ENCODE measurements around the gene GALNT18.

GALNT18 gene

DNA sequence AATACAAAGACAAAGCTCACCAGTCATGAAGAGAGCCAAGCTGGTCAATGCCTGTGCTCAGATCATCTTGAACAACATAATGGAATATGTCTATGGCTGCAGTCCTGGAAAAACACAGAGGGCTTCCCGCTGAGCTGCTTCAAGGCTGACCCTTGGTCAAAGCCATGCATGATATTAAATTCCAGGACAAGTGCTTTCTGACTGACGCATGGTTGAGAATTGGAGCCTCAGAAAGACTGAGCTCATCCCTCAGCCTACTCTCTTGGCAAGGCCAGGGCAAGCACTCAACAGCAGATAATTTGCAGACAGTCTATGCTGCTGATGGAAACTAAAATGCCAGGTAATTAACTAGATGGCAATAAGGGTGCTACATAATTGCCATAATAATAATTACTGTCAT, 89.2 kb downstream of the GALNT18 start:
- Histone ChIP-seq H3K27me3 (ENCODE audit: insufficient read depth, poor library complexity, severe bottlenecking) (no peaks in the 10 kb centered on the region), H3K27ac (replicated peaks) (no peak overlapping the region), H3K4me3 (replicated peaks; ENCODE audit: insufficient read depth, low read length) (no peak overlapping the region)
- no peak for TF ChIP-seq GABPA (IDR thresholded peaks at IDR 0.05; ENCODE audit: low read depth)
- TF ChIP-seq, protein P1, sequence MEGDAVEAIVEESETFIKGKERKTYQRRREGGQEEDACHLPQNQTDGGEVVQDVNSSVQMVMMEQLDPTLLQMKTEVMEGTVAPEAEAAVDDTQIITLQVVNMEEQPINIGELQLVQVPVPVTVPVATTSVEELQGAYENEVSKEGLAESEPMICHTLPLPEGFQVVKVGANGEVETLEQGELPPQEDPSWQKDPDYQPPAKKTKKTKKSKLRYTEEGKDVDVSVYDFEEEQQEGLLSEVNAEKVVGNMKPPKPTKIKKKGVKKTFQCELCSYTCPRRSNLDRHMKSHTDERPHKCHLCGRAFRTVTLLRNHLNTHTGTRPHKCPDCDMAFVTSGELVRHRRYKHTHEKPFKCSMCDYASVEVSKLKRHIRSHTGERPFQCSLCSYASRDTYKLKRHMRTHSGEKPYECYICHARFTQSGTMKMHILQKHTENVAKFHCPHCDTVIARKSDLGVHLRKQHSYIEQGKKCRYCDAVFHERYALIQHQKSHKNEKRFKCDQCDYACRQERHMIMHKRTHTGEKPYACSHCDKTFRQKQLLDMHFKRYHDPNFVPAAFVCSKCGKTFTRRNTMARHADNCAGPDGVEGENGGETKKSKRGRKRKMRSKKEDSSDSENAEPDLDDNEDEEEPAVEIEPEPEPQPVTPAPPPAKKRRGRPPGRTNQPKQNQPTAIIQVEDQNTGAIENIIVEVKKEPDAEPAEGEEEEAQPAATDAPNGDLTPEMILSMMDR (IDR thresholded peaks at IDR 0.05; ENCODE audit: insufficient read depth, low read length), result no peak
- TF ChIP-seq, protein P2, sequence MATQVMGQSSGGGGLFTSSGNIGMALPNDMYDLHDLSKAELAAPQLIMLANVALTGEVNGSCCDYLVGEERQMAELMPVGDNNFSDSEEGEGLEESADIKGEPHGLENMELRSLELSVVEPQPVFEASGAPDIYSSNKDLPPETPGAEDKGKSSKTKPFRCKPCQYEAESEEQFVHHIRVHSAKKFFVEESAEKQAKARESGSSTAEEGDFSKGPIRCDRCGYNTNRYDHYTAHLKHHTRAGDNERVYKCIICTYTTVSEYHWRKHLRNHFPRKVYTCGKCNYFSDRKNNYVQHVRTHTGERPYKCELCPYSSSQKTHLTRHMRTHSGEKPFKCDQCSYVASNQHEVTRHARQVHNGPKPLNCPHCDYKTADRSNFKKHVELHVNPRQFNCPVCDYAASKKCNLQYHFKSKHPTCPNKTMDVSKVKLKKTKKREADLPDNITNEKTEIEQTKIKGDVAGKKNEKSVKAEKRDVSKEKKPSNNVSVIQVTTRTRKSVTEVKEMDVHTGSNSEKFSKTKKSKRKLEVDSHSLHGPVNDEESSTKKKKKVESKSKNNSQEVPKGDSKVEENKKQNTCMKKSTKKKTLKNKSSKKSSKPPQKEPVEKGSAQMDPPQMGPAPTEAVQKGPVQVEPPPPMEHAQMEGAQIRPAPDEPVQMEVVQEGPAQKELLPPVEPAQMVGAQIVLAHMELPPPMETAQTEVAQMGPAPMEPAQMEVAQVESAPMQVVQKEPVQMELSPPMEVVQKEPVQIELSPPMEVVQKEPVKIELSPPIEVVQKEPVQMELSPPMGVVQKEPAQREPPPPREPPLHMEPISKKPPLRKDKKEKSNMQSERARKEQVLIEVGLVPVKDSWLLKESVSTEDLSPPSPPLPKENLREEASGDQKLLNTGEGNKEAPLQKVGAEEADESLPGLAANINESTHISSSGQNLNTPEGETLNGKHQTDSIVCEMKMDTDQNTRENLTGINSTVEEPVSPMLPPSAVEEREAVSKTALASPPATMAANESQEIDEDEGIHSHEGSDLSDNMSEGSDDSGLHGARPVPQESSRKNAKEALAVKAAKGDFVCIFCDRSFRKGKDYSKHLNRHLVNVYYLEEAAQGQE (IDR thresholded peaks at IDR 0.05; ENCODE audit: insufficient replicate concordance, low read depth), result no peak
- no peak for TF ChIP-seq SPI1 (IDR thresholded peaks at IDR 0.05; ENCODE audit: borderline replicate concordance, low read depth)
- no peak for TF ChIP-seq POLR2AphosphoS5 (IDR thresholded peaks at IDR 0.05; ENCODE audit: low read depth)
- no peak for DNase-seq (ENCODE audit: low read depth in 1 of 2, low spot score in 1 of 2)

DNA sequence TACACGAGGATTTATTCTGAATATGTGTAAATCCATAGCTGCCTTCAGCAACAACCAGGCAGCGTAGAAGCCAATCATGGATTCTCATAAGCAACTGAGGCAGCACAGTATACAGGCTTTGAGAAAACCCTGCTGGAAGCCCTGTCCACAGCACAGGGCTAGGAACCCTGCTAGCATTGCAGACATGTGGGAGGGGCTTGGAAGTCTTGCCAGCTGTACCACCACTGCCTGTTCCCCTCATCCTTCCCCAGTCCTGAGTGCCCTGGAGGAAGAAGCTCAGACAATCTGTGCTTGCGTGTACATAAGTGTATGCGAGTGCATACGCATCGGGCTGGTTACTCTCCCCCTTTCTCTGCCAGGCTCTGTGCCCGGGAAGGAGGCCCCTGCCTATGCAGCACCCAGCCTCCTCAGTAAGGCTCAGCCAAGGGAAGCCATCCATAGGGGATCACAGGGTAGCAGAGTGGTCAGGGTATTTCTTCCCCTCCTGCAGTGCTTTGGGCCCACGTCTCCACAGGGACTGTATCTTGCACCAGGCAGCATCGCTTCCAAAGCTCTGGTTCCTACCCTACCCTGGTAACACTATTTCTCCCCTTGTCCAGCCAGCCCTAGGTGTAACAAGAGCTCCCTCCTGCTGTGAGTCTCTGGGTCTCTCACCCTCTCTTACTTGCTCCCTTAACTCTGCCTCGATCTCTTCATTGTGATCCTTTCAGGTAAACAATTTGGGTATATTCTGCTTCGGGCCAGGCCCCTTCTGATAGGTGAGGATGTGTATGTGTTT, 90.5 kb downstream of the GALNT18 start:
- Histone ChIP-seq H3K4me3 (replicated peaks; ENCODE audit: insufficient read depth, low read length) (no peak overlapping the region), H3K27me3 (ENCODE audit: insufficient read depth, poor library complexity, severe bottlenecking) (no peaks in the 10 kb centered on the region), H3K27ac (replicated peaks) (no peak overlapping the region)
- no peak for TF ChIP-seq SPI1 (IDR thresholded peaks at IDR 0.05; ENCODE audit: borderline replicate concordance, low read depth)
- TF ChIP-seq, protein P1 (IDR thresholded peaks at IDR 0.05; ENCODE audit: insufficient read depth, low read length), result no peak
- no peak for TF ChIP-seq GABPA (IDR thresholded peaks at IDR 0.05; ENCODE audit: low read depth)
- no peak for TF ChIP-seq POLR2AphosphoS5 (IDR thresholded peaks at IDR 0.05; ENCODE audit: low read depth)
- TF ChIP-seq, protein P2 (IDR thresholded peaks at IDR 0.05; ENCODE audit: insufficient replicate concordance, low read depth), result no peak
- DNase-seq (ENCODE audit: low read depth in 1 of 2, low spot score in 1 of 2), result no peak

DNA sequence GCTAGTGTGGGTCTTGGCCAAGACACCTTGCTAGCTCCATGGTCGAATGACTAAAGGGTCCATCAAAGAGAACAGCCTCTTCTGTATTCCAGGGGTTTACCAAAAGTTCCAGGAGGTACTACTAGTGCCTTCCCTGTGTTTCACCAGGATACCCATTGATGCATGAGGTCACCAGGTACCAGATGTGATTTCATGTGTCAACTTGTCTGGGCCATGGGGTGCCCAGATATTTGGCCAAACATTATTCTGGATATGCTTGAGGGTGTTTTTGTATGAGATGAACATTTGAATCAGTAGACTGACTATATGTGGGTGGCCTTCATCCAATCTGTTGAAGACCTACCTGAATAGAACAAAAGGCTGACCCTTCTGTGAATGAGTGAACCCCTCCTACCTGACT, 92.8 kb downstream of the GALNT18 start:
- TF ChIP-seq, protein P2 (IDR thresholded peaks at IDR 0.05; ENCODE audit: insufficient replicate concordance, low read depth), result no peak
- TF ChIP-seq GABPA (IDR thresholded peaks at IDR 0.05; ENCODE audit: low read depth) (no peak), SPI1 (IDR thresholded peaks at IDR 0.05; ENCODE audit: borderline replicate concordance, low read depth) (no peak), POLR2AphosphoS5 (IDR thresholded peaks at IDR 0.05; ENCODE audit: low read depth) (no peak)
- TF ChIP-seq, protein P1 (IDR thresholded peaks at IDR 0.05; ENCODE audit: insufficient read depth, low read length), result no peak
- H3K27me3 ChIP-seq (ENCODE audit: insufficient read depth, poor library complexity, severe bottlenecking), result no peaks in the 10 kb centered on the region
- no peak overlapping the region for H3K4me3 ChIP-seq (replicated peaks; ENCODE audit: insufficient read depth, low read length)
- H3K27ac ChIP-seq (replicated peaks), result no peak overlapping the region
- DNase-seq (ENCODE audit: low read depth in 1 of 2, low spot score in 1 of 2), result no peak
